Large intestine (tissue), 3 donors: Measurements from ENCODE around the gene VN1R4. TPM values are rescaled to one million over a fixed set of nuclear protein-coding genes. Genes with fewer than 3 reads are reported as not detected.
"Not testable (repeated sequence)": the region's sequence is repeated elsewhere in the genome, so short reads cannot be mapped to it uniquely, and the experiment has no call there.

ENCODE experiments used
- DNase-seq, 2 donors: peaks; one replicate each; pipeline versions ENCODE4 v3.0.0 to v3.0.0-alpha.2; 2013
- H3K27ac ChIP-seq: one replicate; pipeline ENCODE4 v1.5.1; 2013; ENCODE audit warnings: low read length
- H3K27me3 ChIP-seq: 2 replicates; pipeline ENCODE4 v1.6.1; 2013; ENCODE audit warnings: low read length; ENCODE audit not compliant: control insufficient read depth, insufficient read depth
- H3K36me3 ChIP-seq: 2 replicates; pipeline ENCODE4 v1.6.1; 2013; ENCODE audit warnings: low read length; ENCODE audit not compliant: control insufficient read depth, insufficient read depth
- H3K4me1 ChIP-seq: one replicate; pipeline ENCODE4 v1.6.1; 2013; ENCODE audit warnings: low read length; ENCODE audit not compliant: control insufficient read depth, insufficient read depth
- H3K4me3 ChIP-seq: one replicate; pipeline ENCODE4 v1.5.1; 2013; ENCODE audit warnings: low read length
- H3K9me3 ChIP-seq: one replicate; pipeline ENCODE4 v1.6.1; 2013; ENCODE audit warnings: mild to moderate bottlenecking, low read depth, low read length, moderate library complexity; ENCODE audit not compliant: control insufficient read depth
- WGBS: methylation state at CpG from one replicate; pipeline ENCODE4 v1.1.5; 2013; ENCODE audit warnings: low lambda C conversion rate; ENCODE audit not compliant: insufficient coverage; 5-methylcytosine and 5-hydroxymethylcytosine counted together
- polyA plus RNA-seq: library from polyadenylated mRNA; unstranded; fragments of 120-200 nt; gene quantifications from one replicate; pipeline ENCODE4 v1.2.1, GENCODE V29; 2013

The VN1R4 gene
- polyA plus RNA-seq, 1 donor, result not detected

DNA sequence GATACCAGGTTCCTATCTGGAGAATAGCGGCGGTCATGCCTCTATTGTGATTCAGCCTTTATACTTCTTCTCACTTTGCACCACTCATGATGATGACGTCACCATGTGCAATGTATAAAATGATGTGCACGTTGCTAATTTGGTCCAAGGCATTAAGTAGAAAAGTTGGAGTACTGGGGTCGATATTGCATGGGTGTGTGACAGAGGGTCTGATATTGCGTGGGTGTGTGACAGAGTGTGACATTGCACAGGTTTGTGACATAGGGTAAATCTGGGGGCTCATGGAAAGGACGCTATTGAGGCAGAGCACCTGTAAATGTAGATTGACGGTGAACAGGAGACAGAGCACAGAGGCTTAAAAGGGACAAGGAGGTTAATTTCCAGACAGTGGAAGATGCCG is 4.5 kb upstream of the VN1R4 start:
- H3K4me3 ChIP-seq, result no peak overlapping the region
- H3K27me3 ChIP-seq, result no peaks in the 10 kb centered on the region
- no peaks in the 10 kb centered on the region for H3K4me1 ChIP-seq
- no peaks in the 10 kb centered on the region for H3K36me3 ChIP-seq
- H3K9me3 ChIP-seq, result peaks cover 17% of the 10 kb centered on the region
- 93% methylated on average over 3 of the region's 9 CpGs for WGBS
- DNase-seq, result no peak
- H3K27ac ChIP-seq, result no peak overlapping the region

DNA sequence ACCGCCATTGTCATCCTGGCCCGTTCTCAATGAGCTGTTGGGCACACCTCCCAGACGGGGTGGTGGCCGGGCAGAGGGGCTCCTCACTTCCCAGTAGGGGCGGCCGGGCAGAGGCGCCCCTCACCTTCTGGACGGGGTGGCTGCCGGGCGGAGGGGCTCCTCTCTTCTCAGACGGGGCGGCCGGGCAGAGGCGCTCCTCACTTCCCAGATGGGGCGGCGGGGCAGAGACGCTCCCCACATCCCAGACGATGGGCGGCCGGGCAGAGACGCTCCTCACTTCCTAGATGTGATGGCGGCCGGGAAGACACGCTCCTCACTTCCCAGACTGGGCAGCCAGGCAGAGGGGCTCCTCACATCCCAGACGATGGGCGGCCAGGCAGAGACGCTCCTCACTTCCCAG is 2.3 kb upstream of the VN1R4 start:
- not testable (repeated sequence) for H3K4me1 ChIP-seq, H3K36me3 ChIP-seq, H3K27me3 ChIP-seq, H3K27ac ChIP-seq, DNase-seq, H3K4me3 ChIP-seq
- peaks cover 17% of the 10 kb centered on the region for H3K9me3 ChIP-seq
- no CpG with 5 or more reads among the region's 27 CpGs for WGBS

DNA sequence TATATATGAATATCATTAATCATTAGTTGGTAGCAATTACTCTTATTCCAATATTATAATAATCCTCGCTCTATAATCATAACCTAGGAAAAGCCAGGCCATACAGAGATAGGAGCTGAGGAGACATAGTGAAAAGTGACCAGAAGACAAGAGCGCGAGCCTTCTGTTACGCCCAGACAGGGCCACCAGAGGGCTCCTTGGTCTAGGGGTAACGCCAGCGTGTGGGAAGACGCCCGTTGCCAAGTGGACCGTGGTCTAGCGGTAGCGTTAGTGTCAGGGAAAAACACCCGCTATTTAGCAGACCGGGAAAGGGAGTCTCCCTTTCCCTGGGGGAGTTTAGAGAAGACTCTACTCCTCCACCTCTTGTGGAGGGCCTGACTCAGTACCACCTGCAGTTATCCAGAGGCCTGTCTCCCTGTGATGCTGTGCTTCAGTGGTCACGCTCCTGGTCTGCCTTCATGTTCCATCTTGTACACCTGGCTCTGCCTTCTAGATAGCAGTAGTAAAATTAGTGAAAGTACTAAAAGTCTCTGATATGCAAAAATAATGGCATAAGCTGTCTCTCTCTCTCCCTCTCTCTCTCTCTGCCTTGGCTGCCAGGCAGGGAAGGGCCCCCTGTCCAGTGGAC is 9.7 kb downstream of the VN1R4 start, which contains the start of gene VN1R2:
VN1R2 (plus strand) TSS at position 578 of the 628 bp plus-strand sequence. CDS start 84 bp downstream, outside the sequence.
- not testable (repeated sequence) for H3K27me3 ChIP-seq, H3K9me3 ChIP-seq, H3K4me3 ChIP-seq, H3K36me3 ChIP-seq, DNase-seq, H3K27ac ChIP-seq, H3K4me1 ChIP-seq
- WGBS, result no CpG with 5 or more reads among the region's 14 CpGs

DNA sequence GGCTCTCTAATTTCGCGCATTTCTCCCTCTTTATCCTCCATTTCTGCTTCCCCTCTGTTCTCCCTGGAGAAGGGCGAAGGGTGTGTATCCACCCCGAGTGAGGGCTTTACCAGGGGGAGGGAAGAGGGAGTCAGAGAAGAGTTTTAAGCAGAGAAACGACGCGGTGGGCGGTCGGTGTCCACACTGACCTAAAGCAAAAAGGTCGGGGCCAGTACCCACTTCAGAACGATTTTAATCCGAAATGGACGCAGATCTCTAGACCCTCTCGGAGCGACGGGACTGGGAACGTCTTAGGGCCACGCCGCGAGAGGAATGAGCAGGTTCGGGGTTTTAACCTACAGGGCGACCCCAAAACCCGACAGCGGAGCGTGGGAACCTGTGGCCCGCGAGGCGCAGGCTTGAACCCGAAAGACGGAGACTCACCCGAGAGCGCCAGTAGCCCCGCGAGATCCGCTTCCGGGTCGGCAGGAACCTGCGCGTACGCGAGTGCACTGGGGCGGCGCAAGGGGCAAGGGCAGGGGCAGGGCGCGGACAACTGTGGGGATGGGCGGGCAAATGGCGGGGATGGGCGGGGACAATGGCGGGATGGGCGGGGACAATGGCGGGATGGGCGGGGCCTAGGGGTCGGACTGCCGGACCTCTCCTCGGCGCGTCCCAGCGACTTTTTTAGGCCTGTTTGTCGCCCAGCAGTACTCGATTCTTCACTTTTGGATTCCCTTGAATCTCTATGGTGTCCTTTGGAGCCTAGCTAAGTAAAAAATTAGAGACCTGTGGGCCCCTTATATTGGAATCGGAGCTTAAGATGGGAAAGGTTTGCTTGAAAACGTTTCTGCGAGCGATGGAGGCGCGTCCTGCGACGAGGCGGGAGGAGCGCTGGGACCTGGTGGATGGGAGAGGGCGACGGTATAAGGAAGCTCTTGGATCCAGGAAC is 12.8 kb downstream of the VN1R4 start, which contains the start of gene ZNF677:
ZNF677 (minus strand) TSS at position 463 of the 931 bp plus-strand sequence. CDS start 3,323 bp downstream, outside the sequence.
- peaks cover 18% of the 10 kb centered on the region for H3K9me3 ChIP-seq

DNA sequence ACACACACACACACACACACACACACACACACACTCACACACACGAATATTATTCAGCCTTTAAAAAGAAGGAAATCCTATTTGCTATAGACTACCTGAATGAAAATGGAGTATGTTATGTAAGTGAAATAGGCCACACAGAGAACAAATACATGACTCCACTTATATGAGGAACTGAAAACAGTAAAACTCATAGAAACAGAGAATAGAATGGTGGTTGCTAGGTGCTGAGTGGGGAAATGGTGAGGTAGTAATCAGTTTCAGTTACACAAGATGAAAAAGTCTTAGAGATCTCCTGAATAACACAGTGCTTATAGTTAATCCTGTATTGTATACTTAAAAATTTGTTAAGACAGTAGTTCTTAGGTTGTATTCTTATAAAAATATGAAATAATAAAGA is 21.0 kb downstream of the VN1R4 start:
- no peaks in the 10 kb centered on the region for H3K4me1 ChIP-seq
- peaks cover 39% of the 10 kb centered on the region for H3K36me3 ChIP-seq
- no peak overlapping the region for H3K27ac ChIP-seq
- H3K9me3 ChIP-seq, result peaks cover 32% of the 10 kb centered on the region
- DNase-seq, result no peak
- H3K27me3 ChIP-seq, result no peaks in the 10 kb centered on the region
- WGBS, result no CpG with 5 or more reads among the region's 1 CpG
- H3K4me3 ChIP-seq, result no peak overlapping the region

More for the DNA sequence above, 12.8 kb downstream of the VN1R4 start, which contains the start of gene ZNF677:
- Histone ChIP-seq H3K36me3 (peaks cover 22% of the 10 kb centered on the region), H3K27ac (peak within 1 kb of the TSS; percentile 75), H3K27me3 (no peaks in the 10 kb centered on the region), H3K4me3 (peak within 1 kb of the TSS; percentile 79), H3K4me1 (no peaks in the 10 kb centered on the region)
- WGBS, result no CpG with 5 or more reads among the region's 72 CpGs
- DNase-seq, result peak; percentile 89 to 91

DNA sequence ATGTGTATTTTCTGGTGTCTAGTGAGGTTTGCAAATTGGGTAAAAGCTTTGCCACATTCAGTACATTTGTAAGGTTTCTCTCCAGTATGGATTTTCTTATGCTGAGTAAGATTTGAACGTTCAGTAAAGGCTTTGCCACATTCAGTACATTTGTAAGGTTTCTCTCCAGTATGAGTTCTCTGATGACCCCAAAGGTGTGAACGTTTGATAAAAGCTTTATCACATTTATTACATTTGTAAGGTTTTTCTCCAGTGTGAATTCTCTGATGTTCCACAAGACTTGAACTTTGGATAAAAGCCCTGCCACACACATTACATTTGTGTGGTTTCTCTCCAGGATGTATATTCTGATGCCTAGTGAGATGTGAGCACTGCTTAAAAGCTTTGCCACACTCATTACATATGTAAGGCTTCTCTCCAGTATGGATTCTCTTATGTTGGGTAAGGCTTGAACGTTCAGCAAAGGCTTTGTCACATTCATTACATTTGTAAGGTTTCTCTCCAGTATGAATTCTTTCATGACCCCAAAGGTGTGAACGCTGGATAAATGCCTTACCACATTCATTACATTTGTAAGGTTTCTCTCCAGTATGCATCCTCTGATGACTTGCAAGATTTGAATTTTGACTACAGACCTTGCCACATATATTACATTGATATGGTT is 30.3 kb downstream of the VN1R4 start:
- no peak overlapping the region for H3K4me3 ChIP-seq
- no peaks in the 10 kb centered on the region for H3K4me1 ChIP-seq
- peaks cover 29% of the 10 kb centered on the region for H3K36me3 ChIP-seq
- no peaks in the 10 kb centered on the region for H3K27me3 ChIP-seq
- H3K9me3 ChIP-seq, result peaks cover 51% of the 10 kb centered on the region
- WGBS, result 100% methylated on average over 1 of the region's 4 CpGs
- no peak overlapping the region for H3K27ac ChIP-seq
- DNase-seq, result no peak

DNA sequence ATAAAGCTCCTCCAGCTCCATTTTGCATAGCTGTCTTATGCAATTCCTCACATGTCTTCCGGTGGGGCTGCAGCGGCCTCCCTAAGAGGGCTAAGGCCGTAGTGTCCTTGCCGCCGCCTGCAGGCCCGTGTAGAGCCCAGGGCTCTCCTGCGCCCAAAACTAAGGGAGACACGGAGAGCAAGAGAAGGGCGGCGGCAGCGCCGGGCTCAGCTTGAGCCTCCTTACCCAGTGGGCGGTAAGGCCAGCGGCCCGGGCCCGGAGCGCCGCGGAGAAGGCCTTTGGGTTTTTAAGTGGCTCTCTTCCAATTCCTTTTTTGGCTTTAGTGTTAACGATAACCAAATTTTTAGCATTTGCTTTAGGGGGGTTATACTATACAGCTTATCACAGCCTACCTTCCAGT is 42.9 kb downstream of the VN1R4 start:
- 100% methylated on average over 1 of the region's 20 CpGs for WGBS
- Histone ChIP-seq H3K27me3 (no peaks in the 10 kb centered on the region), H3K27ac (no peak overlapping the region), H3K9me3 (peaks cover 52% of the 10 kb centered on the region), H3K4me1 (no peaks in the 10 kb centered on the region), H3K36me3 (no peaks in the 10 kb centered on the region), H3K4me3 (no peak overlapping the region)
- DNase-seq, result no peak

DNA sequence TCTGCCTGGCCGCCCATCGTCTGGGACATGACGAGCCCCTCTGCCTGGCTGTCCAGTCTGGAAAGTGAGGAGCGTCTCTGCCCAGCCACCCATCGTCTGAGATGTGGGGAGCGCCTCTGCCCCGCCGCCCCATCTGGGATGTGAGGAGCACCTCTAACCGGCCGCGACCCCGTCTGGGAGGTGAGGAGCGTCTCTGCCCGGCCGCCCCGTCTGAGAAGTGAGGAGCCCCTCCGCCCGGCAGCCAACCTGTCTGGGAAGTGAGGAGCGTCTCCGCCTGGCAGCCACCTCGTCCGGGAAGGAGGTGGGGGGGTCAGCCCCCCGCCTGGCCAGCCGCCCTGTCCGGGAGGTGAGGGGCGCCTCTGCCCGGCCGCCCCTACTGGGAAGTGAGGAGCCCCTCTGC is 44.8 kb downstream of the VN1R4 start:
- DNase-seq, H3K27me3 ChIP-seq, H3K27ac ChIP-seq, H3K36me3 ChIP-seq, H3K4me1 ChIP-seq, H3K4me3 ChIP-seq: not testable (repeated sequence)
- no CpG with 5 or more reads among the region's 28 CpGs for WGBS
- H3K9me3 ChIP-seq, result peaks cover 54% of the 10 kb centered on the region
